ENCODE results near the gene PTPMT1.

Gene PTPMT1

GRCh38 chr11:47616726-47617416, 51.5 kb downstream of the PTPMT1 start:
- peak; percentile 39 to 66 for DNase-seq

- no peak for DNase-seq
Observed at GRCh38 chr11:47617417-47617809, 52.0 kb downstream of the PTPMT1 start.

GRCh38 chr11:47620836-47621378, 55.5 kb downstream of the PTPMT1 start:
- no peak for DNase-seq

Measured in NCI-H446 (cell line).